ENCODE measurements around the gene RERE. TPM values are rescaled to one million over a fixed set of nuclear protein-coding genes. Genes with fewer than 3 reads are reported as not detected.

The RERE gene
- total RNA-seq, 2 experiments from 2014 or later = 73.1 to 211 TPM

- peaks cover 2% of the 10 kb centered on the region; the same call in 1 of the 2 replicates for H4K20me1 ChIP-seq (ENCODE audit: insufficient read depth, low read length)
- intact Hi-C loops (cut with micrococcal nuclease; ENCODE audit: unreplicated experiment) = no loop called here
- H3K9me3 ChIP-seq (ENCODE audit: low read length) = no peaks in the 10 kb centered on the region
- no peak overlapping the region for H3K4me3 ChIP-seq (ENCODE audit: low read depth, low read length, poor library complexity, severe bottlenecking)
- H3K79me2 ChIP-seq (ENCODE audit: insufficient read depth, low read depth, low read length) = no peaks in the 10 kb centered on the region
- BruUV-seq (replicated peaks) = no TSS peak
- no peak overlapping the region for H2AFZ ChIP-seq (ENCODE audit: low read length)
- POLR2A ChIA-PET = interaction anchor here (1.1 kb wide), 1 partner anchor 429 kb away, joined by 3 read pairs; no protein-coding TSS in a partner anchor
- CTCF ChIA-PET (ENCODE audit: unreplicated experiment) = no interaction called here
- DNase-seq (ENCODE audit: low spot score) = peak; percentile 68
- H3K4me2 ChIP-seq (ENCODE audit: low read length) = no peak overlapping the region
- no peaks in the 10 kb centered on the region for H3K9me2 ChIP-seq (ENCODE audit: insufficient read depth, low read length)
- TF ChIP-seq EZH2phosphoT487 (IDR thresholded peaks at IDR 0.05; ENCODE audit: borderline replicate concordance, low read depth, low read length) (no peak), CTCF (conservative IDR thresholded peaks at IDR 0.05; ENCODE audit: low read length) (peak; percentile 85)
- no peak overlapping the region for H3K27ac ChIP-seq (ENCODE audit: low read depth, low read length, poor library complexity, severe bottlenecking)
- H3K4me1 ChIP-seq (ENCODE audit: insufficient read depth, low read length, poor library complexity, severe bottlenecking) = no peaks in the 10 kb centered on the region
- H3K36me3 ChIP-seq (ENCODE audit: insufficient read depth, low read length) = peaks cover 76% of the 10 kb centered on the region
These were observed 41.7 kb upstream of the RERE start for GRCh38 chr1:8858888-8859706.

DNA sequence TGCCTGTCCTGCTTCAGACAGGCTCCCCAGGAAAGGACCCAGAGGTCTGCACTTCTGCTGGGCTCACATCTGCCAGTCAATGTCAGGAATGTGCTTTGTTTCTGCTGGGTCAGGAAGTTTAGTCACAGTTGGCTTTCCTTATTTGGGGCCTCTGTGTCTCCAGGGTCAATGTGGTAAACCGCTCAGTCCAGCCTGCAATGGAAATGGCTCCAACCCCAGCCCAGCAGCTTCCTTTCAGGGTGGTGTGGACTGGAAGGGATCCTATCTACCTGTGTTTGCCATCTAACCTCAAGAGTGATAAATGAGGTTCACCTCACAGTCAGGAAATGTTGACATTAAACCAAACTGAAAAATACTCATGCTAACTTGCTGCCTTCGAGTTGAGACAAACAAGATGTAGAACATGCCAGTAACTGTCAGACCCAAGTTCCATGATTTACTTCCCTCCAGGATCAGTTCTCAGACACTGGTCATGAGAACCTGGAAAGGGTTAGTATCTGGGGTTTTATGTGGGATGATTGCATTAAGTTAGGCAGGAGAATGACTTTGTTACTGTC, 40.8 kb upstream of the RERE start:
- TF ChIP-seq CTCF (conservative IDR thresholded peaks at IDR 0.05; ENCODE audit: low read length) (no peak), EZH2phosphoT487 (IDR thresholded peaks at IDR 0.05; ENCODE audit: borderline replicate concordance, low read depth, low read length) (no peak)
- Histone ChIP-seq H3K79me2 (ENCODE audit: insufficient read depth, low read depth, low read length) (no peaks in the 10 kb centered on the region), H3K36me3 (ENCODE audit: insufficient read depth, low read length) (peaks cover 67% of the 10 kb centered on the region)

More for the DNA sequence above, 40.8 kb upstream of the RERE start:
- H3K9me2 ChIP-seq (ENCODE audit: insufficient read depth, low read length) = no peaks in the 10 kb centered on the region
- ChIA-PET POLR2A (no interaction called here), CTCF (ENCODE audit: unreplicated experiment) (interaction anchor here (0.6 kb wide), 1 partner anchor 10 kb away, joined by 3 read pairs; no protein-coding TSS in a partner anchor)
- H3K4me1 ChIP-seq (ENCODE audit: insufficient read depth, low read length, poor library complexity, severe bottlenecking) = no peaks in the 10 kb centered on the region
- intact Hi-C loops (cut with micrococcal nuclease; ENCODE audit: unreplicated experiment) = no loop called here
- no peak overlapping the region for H3K27ac ChIP-seq (ENCODE audit: low read depth, low read length, poor library complexity, severe bottlenecking)
- BruUV-seq (replicated peaks) = no TSS peak
- no peaks in the 10 kb centered on the region for H4K20me1 ChIP-seq (ENCODE audit: insufficient read depth, low read length)
- no peak overlapping the region for H2AFZ ChIP-seq (ENCODE audit: low read length)
- no peaks in the 10 kb centered on the region for H3K9me3 ChIP-seq (ENCODE audit: low read length)
- no peak for DNase-seq (ENCODE audit: low spot score)
- H3K4me3 ChIP-seq (ENCODE audit: low read depth, low read length, poor library complexity, severe bottlenecking) = no peak overlapping the region
- H3K4me2 ChIP-seq (ENCODE audit: low read length) = no peak overlapping the region

All from OCI-LY7 (cell line).